CD4-positive, alpha-beta T cell (primary cell): Measurements from ENCODE around the gene ZNF440. TPM values are rescaled to one million over a fixed set of nuclear protein-coding genes. Genes with fewer than 3 reads are reported as not detected.

Experiments used
- ATAC-seq: fragments of 200-7000 bp; cut with Tn5 transposase; one replicate; pipeline ENCODE4 v1.10.0; 2022; ENCODE audit warnings: mild to moderate bottlenecking; ENCODE audit not compliant: poor library complexity
- CTCF ChIA-PET: fragments of 350-600 bp; sonication (Branson Sonifier 250); formaldehyde crosslinking; loops from one replicate; lab custom pipeline; 2021; ENCODE audit warnings: antibody characterized with exemption, inconsistent platforms; lab: Charles Lee
- POLR2A ChIA-PET: fragments of 350-600 bp; sonication (Branson Sonifier 250); formaldehyde crosslinking; loops from one replicate; lab custom pipeline; 2021; ENCODE audit warnings: antibody characterized with exemption, inconsistent platforms; lab: Charles Lee
- DNase-seq, 14 experiments: peaks; one replicate each; pipeline ENCODE4 v3.0.0-alpha.2; 2013 to 2020; ENCODE audit warnings: mixed read lengths in 2 of 14
- H3K27ac ChIP-seq, 2 donors: one replicate each; pipeline versions ENCODE4 v1.5.1 to v1.7.0; 2013; ENCODE audit warnings: low read length in 2 of 2, low read depth in 1 of 2, mild to moderate bottlenecking in 1 of 2
- H3K27me3 ChIP-seq, 2 experiments: 1 replicate in 1 of 2; 2 replicates in 1 of 2; pipeline versions ENCODE4 v1.6.1 to v1.7.0; 2013; ENCODE audit warnings: low read length in 2 of 2, control low read depth in 1 of 2, mild to moderate bottlenecking in 1 of 2, moderate library complexity in 1 of 2; ENCODE audit not compliant: insufficient read depth in 2 of 2, control insufficient read depth in 1 of 2
- H3K36me3 ChIP-seq: one replicate; pipeline ENCODE4 v1.6.1; 2013; ENCODE audit warnings: low read length, control low read depth; ENCODE audit not compliant: insufficient read depth
- H3K4me1 ChIP-seq: one replicate; pipeline ENCODE4 v1.6.1; 2013; ENCODE audit warnings: low read length, control low read depth; ENCODE audit not compliant: insufficient read depth
- H3K4me3 ChIP-seq: one replicate; pipeline ENCODE4 v1.5.1; 2013; ENCODE audit warnings: mild to moderate bottlenecking, low read length, moderate library complexity
- H3K9me3 ChIP-seq, 2 experiments: 1 replicate in 1 of 2; 2 replicates in 1 of 2; pipeline versions ENCODE4 v1.6.1 to v1.7.0; 2013; ENCODE audit warnings: low read length in 2 of 2, mild to moderate bottlenecking in 2 of 2, control low read depth in 1 of 2, moderate library complexity in 1 of 2; ENCODE audit not compliant: control insufficient read depth in 1 of 2, insufficient read depth in 1 of 2
- H3K27ac Mint-ChIP-seq: one replicate; pipeline ENCODE4 v1.8.0; 2020; ENCODE audit warnings: mixed read lengths
- H3K27me3 Mint-ChIP-seq: one replicate; pipeline ENCODE4 v1.8.0; 2021; ENCODE audit warnings: mixed read lengths
- H3K36me3 Mint-ChIP-seq: one replicate; pipeline ENCODE4 v1.8.0; 2021; ENCODE audit warnings: low read depth, mixed read lengths
- H3K4me1 Mint-ChIP-seq: one replicate; pipeline ENCODE4 v1.8.0; 2021; ENCODE audit warnings: low read depth, mixed read lengths
- H3K4me3 Mint-ChIP-seq: one replicate; pipeline ENCODE4 v1.8.0; 2020; ENCODE audit warnings: mild to moderate bottlenecking, mixed read lengths
- H3K9me3 Mint-ChIP-seq: one replicate; pipeline ENCODE4 v1.8.0; 2020; ENCODE audit warnings: mixed read lengths
- CTCF ChIP-seq: fragments of 200-600 bp; IDR thresholded peaks from one replicate; pipeline ENCODE4 v1.8.0; 2022; ENCODE audit warnings: antibody characterized with exemption, mild to moderate bottlenecking
- intact Hi-C, 2 experiments: fragments of 100-400 bp; cut with DNase I in 1 of 2; cut with micrococcal nuclease in 1 of 2; formaldehyde crosslinking; loops; one replicate each; pipeline versions ENCODE4 v1.15.1 to v1.9.0; 2023 to 2025; cut with DNase I, micrococcal nuclease
- polyA plus RNA-seq, 2 donors: library from polyadenylated mRNA; unstranded; fragments of 120-200 nt; gene quantifications; one replicate each; pipeline ENCODE4 v1.2.1, GENCODE V29; 2013
- total RNA-seq, 174 experiments: library from RNA in 2 of 174; stranded (reverse) in 2 of 174; gene quantifications; one replicate each; pipeline ENCODE4 v1.2.3 and lab custom pipeline; 2021 to 2026

The ZNF440 gene
- total RNA-seq (1 to 10 TPM; 5.8 to 6.8 TPM), total RNA-seq (lab: John Stamatoyannopoulos, UW) (5.0 to 45.6 (median 15.3) reads per million in 172 experiments)
- 7.1 TPM for polyA plus RNA-seq (2013, experiment 1 of 2)
- polyA plus RNA-seq (2013, experiment 2 of 2), result 8.4 TPM

GRCh38 chr19:11814029-11814699 is at the start of gene ZNF440:
Gene ZNF440, plus strand, starts transcription at chr19:11814273. Its CDS starts 175 bp downstream, at chr19:11814448.
- Mint-ChIP-seq H3K4me3 (peak within 1 kb of the TSS; percentile 98), H3K36me3 (peaks cover 56% of the 10 kb centered on the region), H3K4me1 (peaks cover 33% of the 10 kb centered on the region), H3K27ac (peak within 1 kb of the TSS; percentile 75), H3K9me3 (peaks cover 3% of the 10 kb centered on the region), H3K27me3 (no peaks in the 10 kb centered on the region)
- POLR2A ChIA-PET, result interaction anchor here (0.8 to 2.7 kb wide), 4 partner anchors 16 to 439 kb away, joined by 3 to 9 read pairs (median 6); partner anchors contain the start of genes SWSAP1, ZNF439 and ZNF491
- intact Hi-C loops, result loop anchor here (5.0 kb wide), 2 partner anchors 33 to 173 kb away; partner anchors contain the start of gene ZNF439 (in 2 of the 2)
- DNase-seq, result peak; percentile 65 to 89 (median 77)
- Histone ChIP-seq H3K36me3 (no peaks in the 10 kb centered on the region), H3K4me3 (peak within 1 kb of the TSS; percentile 97), H3K9me3 (peaks cover 7 to 14% of the 10 kb centered on the region in 2 experiments), H3K27ac (peak within 1 kb of the TSS in 1 of 2 donors; percentile 5), H3K4me1 (peaks cover 23% of the 10 kb centered on the region), H3K27me3 (no peaks in the 10 kb centered on the region)
- ATAC-seq, result peak; percentile 95
- TF ChIP-seq CTCF, result no peak
- CTCF ChIA-PET, result interaction anchor here (1.1 to 5.9 kb wide), 2 partner anchors 16 to 67 kb away, joined by 3 to 45 read pairs; partner anchors contain the start of gene ZNF491

- H3K36me3 Mint-ChIP-seq, result peaks cover 52% of the 10 kb centered on the region
- ChIA-PET CTCF (interaction anchor here (0.6 to 1.7 kb wide), 2 partner anchors 27 to 293 kb away, joined by 3 to 5 read pairs; no protein-coding TSS in a partner anchor), POLR2A (interaction anchor here (0.8 to 1.6 kb wide), 6 partner anchors 21 to 158 kb away, joined by 3 to 9 read pairs (median 5); partner anchors contain the start of genes ZNF491, ZNF700 and ZNF823)
- intact Hi-C loops, result no loop called here
- TF ChIP-seq CTCF, result no peak
- H3K9me3 ChIP-seq, result peaks cover 9 to 18% of the 10 kb centered on the region in 2 experiments
- DNase-seq (peak; percentile 80 to 95 (median 90)), ATAC-seq (peak; percentile 93)
- peak within 1 kb of the TSS; percentile 98 for H3K4me3 Mint-ChIP-seq
- H3K4me1 Mint-ChIP-seq, result peaks cover 23% of the 10 kb centered on the region
- H3K4me1 ChIP-seq, result peaks cover 23% of the 10 kb centered on the region
- peak within 1 kb of the TSS; percentile 70 for H3K4me3 ChIP-seq
- H3K27ac ChIP-seq, result peak within 1 kb of the TSS; percentile 63 to 65
- H3K27me3 Mint-ChIP-seq, result peaks cover 15% of the 10 kb centered on the region
- no peaks in the 10 kb centered on the region for H3K27me3 ChIP-seq
- H3K9me3 Mint-ChIP-seq, result peaks cover 20% of the 10 kb centered on the region
- H3K27ac Mint-ChIP-seq, result peak within 1 kb of the TSS; percentile 88
- H3K36me3 ChIP-seq, result no peaks in the 10 kb centered on the region
Observed at GRCh38 chr19:11766597-11767591, 47.2 kb upstream of the ZNF440 start, which contains the start of gene ZNF441. Gene ZNF441, plus strand, starts transcription at chr19:11767000. Its CDS starts 194 bp downstream, at chr19:11767194.
